IMR-90 (cell line): ENCODE results near the gene DCUN1D5. TPM values are rescaled to one million over a fixed set of nuclear protein-coding genes. Genes with fewer than 3 reads are reported as not detected.

Experiments used
- ATAC-seq: fragments of 200-7000 bp; cut with Tn5 transposase; 2 replicates; pipeline ENCODE4 v1.9.1; 2020; ENCODE audit warnings: low read depth, mild to moderate bottlenecking, moderate library complexity
- BruUV-seq: library from RNA; stranded (reverse); fragments of 400-500 nt; replicated peaks from 2 replicates; lab custom pipeline; 2021; lab: Mats Ljungman, UMichigan
- CTCF ChIA-PET: fragments of 300-600 bp; formaldehyde crosslinking; extraction: SDS; loops from one replicate; lab custom pipeline; 2021; ENCODE audit warnings: antibody characterized with exemption; lab: Yijun Ruan, JAX
- POLR2A ChIA-PET: fragments of 300-600 bp; sonication (Branson Sonifier 250); formaldehyde crosslinking; loops from one replicate; lab custom pipeline; 2022; ENCODE audit warnings: antibody characterized with exemption; ENCODE audit not compliant: unreplicated experiment; lab: Charles Lee
- DNase-seq: peaks from one replicate; pipeline ENCODE4 v3.0.0; 2013
- H2AFZ ChIP-seq: replicated peaks from 2 replicates; pipeline ENCODE3; 2013; ENCODE audit warnings: low read length, mild to moderate bottlenecking; ENCODE audit not compliant: poor library complexity
- H2AK5ac ChIP-seq: 2 replicates; pipeline ENCODE4 v1.6.1; 2013; ENCODE audit warnings: low read depth, low read length, inconsistent platforms
- H2AK9ac ChIP-seq: replicated peaks from 2 replicates; pipeline ENCODE3; 2013; ENCODE audit warnings: mild to moderate bottlenecking, low read depth, low read length, moderate library complexity; ENCODE audit not compliant: poor library complexity
- H2BK120ac ChIP-seq: 2 replicates; pipeline ENCODE4 v1.6.1; 2013; ENCODE audit warnings: low read depth, low read length, inconsistent platforms
- H2BK15ac ChIP-seq: 3 replicates; pipeline ENCODE4 v1.6.1; 2013; ENCODE audit warnings: low read depth, low read length, inconsistent platforms
- H2BK20ac ChIP-seq: 2 replicates; pipeline ENCODE4 v1.6.1; 2013; ENCODE audit warnings: low read depth, mild to moderate bottlenecking, inconsistent platforms, low read length, moderate library complexity
- H2BK5ac ChIP-seq: 2 replicates; pipeline ENCODE4 v1.6.1; 2013; ENCODE audit warnings: mild to moderate bottlenecking, low read depth, low read length, inconsistent platforms; ENCODE audit not compliant: poor library complexity, severe bottlenecking
- H3K14ac ChIP-seq: replicated peaks from 2 replicates; pipeline ENCODE4 v1.6.1; 2013; ENCODE audit warnings: low read depth, low read length, inconsistent platforms
- H3K18ac ChIP-seq: 2 replicates; pipeline ENCODE4 v1.6.1; 2013; ENCODE audit warnings: low read depth, low read length, control low read depth
- H3K23ac ChIP-seq: 2 replicates; pipeline ENCODE4 v1.6.1; 2013; ENCODE audit warnings: low read depth, low read length, inconsistent platforms
- H3K27ac ChIP-seq: 2 replicates; pipeline ENCODE4 v1.5.1; 2013; ENCODE audit warnings: mild to moderate bottlenecking, control low read depth, low read length; ENCODE audit not compliant: insufficient read depth
- H3K27me3 ChIP-seq: 2 replicates; pipeline ENCODE4 v1.6.1; 2013; ENCODE audit warnings: low read length; ENCODE audit not compliant: control insufficient read depth, insufficient read depth
- H3K36me3 ChIP-seq: 2 replicates; pipeline ENCODE4 v1.6.1; 2013; ENCODE audit warnings: low read length, mixed read lengths; ENCODE audit not compliant: control insufficient read depth, insufficient read depth
- H3K4ac ChIP-seq: 2 replicates; pipeline ENCODE4 v1.6.1; 2013; ENCODE audit warnings: low read depth, low read length, inconsistent platforms
- H3K4me1 ChIP-seq: 2 replicates; pipeline ENCODE4 v1.6.1; 2013; ENCODE audit warnings: low read length, mixed read lengths; ENCODE audit not compliant: control insufficient read depth, insufficient read depth
- H3K4me2 ChIP-seq: 2 replicates; pipeline ENCODE4 v1.6.1; 2013; ENCODE audit warnings: low read depth, mild to moderate bottlenecking, control low read depth, low read length, moderate library complexity
- H3K4me3 ChIP-seq: 2 replicates; pipeline ENCODE4 v1.5.1; 2013; ENCODE audit warnings: low read depth, mild to moderate bottlenecking, control low read depth, low read length, moderate library complexity; ENCODE audit not compliant: insufficient read depth
- H3K56ac ChIP-seq: 2 replicates; pipeline ENCODE4 v1.6.1; 2013; ENCODE audit warnings: low read length, inconsistent platforms; ENCODE audit not compliant: insufficient read depth; ENCODE audit errors: extremely low read depth
- H3K79me1 ChIP-seq, 2 experiments: 2 replicates each; pipeline ENCODE4 v1.6.1; 2013; ENCODE audit warnings: low read length in 2 of 2, inconsistent platforms in 1 of 2, low read depth in 1 of 2
- H3K9ac ChIP-seq: 2 replicates; pipeline ENCODE4 v1.6.1; 2013; ENCODE audit warnings: low read depth, low read length, control low read depth
- H3K9me1 ChIP-seq: 2 replicates; pipeline ENCODE4 v1.6.1; 2013; ENCODE audit warnings: low read length, inconsistent platforms; ENCODE audit not compliant: insufficient read depth
- H3K9me3 ChIP-seq: 2 replicates; pipeline ENCODE4 v1.6.1; 2013; ENCODE audit warnings: low read length; ENCODE audit not compliant: control insufficient read depth, insufficient read depth
- H4K20me1 ChIP-seq: 2 replicates; pipeline ENCODE4 v1.6.1; 2013; ENCODE audit warnings: low read length, inconsistent platforms; ENCODE audit not compliant: insufficient read depth
- H4K5ac ChIP-seq: 2 replicates; pipeline ENCODE4 v1.6.1; 2013; ENCODE audit warnings: mild to moderate bottlenecking, low read depth, low read length, control low read depth
- H4K8ac ChIP-seq, 2 experiments: 2 replicates each; pipeline ENCODE4 v1.6.1; 2013; ENCODE audit warnings: low read depth in 2 of 2, low read length in 2 of 2, control low read depth in 1 of 2, inconsistent platforms in 1 of 2
- H4K91ac ChIP-seq: 2 replicates; pipeline ENCODE4 v1.6.1; 2013; ENCODE audit warnings: low read depth, low read length, inconsistent platforms; ENCODE audit not compliant: insufficient read depth
- BHLHE40 ChIP-seq: fragments of 150-350 bp; IDR thresholded peaks from 2 replicates; pipeline ENCODE4 v1.6.1; 2016; ENCODE audit warnings: mild to moderate bottlenecking, low read depth, low read length
- CEBPB ChIP-seq: IDR thresholded peaks from 2 replicates; pipeline ENCODE4 v1.6.1; 2012; ENCODE audit warnings: low read depth, low read length, improper control_type of control experiment
- CTCF ChIP-seq: conservative IDR thresholded peaks from 2 replicates; pipeline ENCODE4 v1.5.1; 2012; ENCODE audit warnings: mild to moderate bottlenecking, low read depth, low read length, improper control_type of control experiment
- MAFK ChIP-seq: IDR thresholded peaks from 2 replicates; pipeline ENCODE4 v1.6.1; 2012; ENCODE audit warnings: low read depth, low read length, improper control_type of control experiment
- MAZ ChIP-seq: IDR thresholded peaks from 2 replicates; pipeline ENCODE4 v1.6.1; 2012; ENCODE audit warnings: low read depth, mild to moderate bottlenecking, low read length, improper control_type of control experiment, moderate library complexity, borderline replicate concordance
- MXI1 ChIP-seq: IDR thresholded peaks from 2 replicates; pipeline ENCODE4 v1.6.1; 2012; ENCODE audit warnings: low read depth, mild to moderate bottlenecking, low read length, moderate library complexity, borderline replicate concordance
- NFE2L2 ChIP-seq: fragments of 150-350 bp; IDR thresholded peaks from 2 replicates; pipeline ENCODE4 v1.6.1; 2016; ENCODE audit warnings: low read depth, mild to moderate bottlenecking, low read length
- POLR2A ChIP-seq: IDR thresholded peaks from 2 replicates; pipeline ENCODE4 v1.6.1; 2012; ENCODE audit warnings: mild to moderate bottlenecking, low read depth, low read length
- RAD21 ChIP-seq: IDR thresholded peaks from 2 replicates; pipeline ENCODE4 v1.6.1; 2012; ENCODE audit warnings: low read length, improper control_type of control experiment
- RCOR1 ChIP-seq: IDR thresholded peaks from 2 replicates; pipeline ENCODE4 v1.6.1; 2012; ENCODE audit warnings: mild to moderate bottlenecking, low read length, improper control_type of control experiment; ENCODE audit not compliant: insufficient replicate concordance
- RFX5 ChIP-seq: IDR thresholded peaks from 2 replicates; pipeline ENCODE4 v1.8.0; 2012; ENCODE audit warnings: low read depth, mild to moderate bottlenecking, low read length, moderate library complexity
- dilution Hi-C: fragments of 300-500 bp; cut with HindIII; formaldehyde crosslinking; loops from one replicate; pipeline ENCODE4 v1.14.3; 2018; ENCODE audit warnings: low sequenced_read_pairs; ENCODE audit not compliant: unreplicated experiment
- in situ Hi-C: fragments of 300-500 bp; cut with MboI; formaldehyde crosslinking; loops from 3 replicates; pipeline ENCODE4 v1.14.3; 2019; ENCODE audit warnings: low sequenced_read_pairs, inconsistent platforms, mixed read lengths
- intact Hi-C: fragments of 100-400 bp; cut with micrococcal nuclease; formaldehyde crosslinking; loops from 2 replicates; pipeline ENCODE4 v1.10.0; 2022
- polyA plus RNA-seq, 3 experiments: library from polyadenylated mRNA; depleted of rRNA; stranded (reverse); fragments of >200 nt; gene quantifications; 2 replicates each; pipeline ENCODE4 v1.2.3, GENCODE V29; 2012; ENCODE audit warnings: low replicate concordance in 1 of 3
- total RNA-seq: library from RNA; depleted of rRNA; stranded (reverse); fragments of >200 nt; gene quantifications from 2 replicates; pipeline ENCODE4 v1.2.3, GENCODE V29; 2012

DCUN1D5 gene
- total and polyA plus RNA-seq, 2 of the 4 experiments (the other 2 are of a cell fraction): 47.8 to 58.3 TPM

- Histone ChIP-seq H3K4me2 (no peak overlapping the region), H3K18ac (no peak overlapping the region), H4K20me1 (no peaks in the 10 kb centered on the region), H3K4ac (no peak overlapping the region), H3K9ac (no peak overlapping the region), H4K8ac (peak overlapping the region in 1 of 2 experiments; percentile 53; a peak in 1 of 4 replicates), H3K27me3 (no peaks in the 10 kb centered on the region), H4K91ac (no peak overlapping the region), H2BK15ac (peak overlapping the region; percentile 63; the same call in 1 of the 3 replicates), H3K27ac (no peak overlapping the region), H3K79me1 (no peaks in the 10 kb centered on the region), H2AFZ (no peak overlapping the region), H4K5ac (no peak overlapping the region), H3K4me1 (no peaks in the 10 kb centered on the region), H3K23ac (0 out of 2 replicates have a peak overlapping the region, but pooled peaks have one; percentile 3), H3K14ac (no peak overlapping the region), H2BK20ac (no peak overlapping the region), H2AK5ac (0 out of 2 replicates have a peak overlapping the region, but pooled peaks have one; percentile 27), H3K9me3 (no peaks in the 10 kb centered on the region), H3K9me1 (no peaks in the 10 kb centered on the region; the same call in 1 of the 2 replicates), H3K36me3 (no peaks in the 10 kb centered on the region), H3K4me3 (no peak overlapping the region), H2BK5ac (no peak overlapping the region), H2AK9ac (no peak overlapping the region), H3K56ac (no peak overlapping the region), H2BK120ac (no peak overlapping the region)
- no peak for TF ChIP-seq POLR2A
- TF ChIP-seq MAZ: no peak
- TF ChIP-seq BHLHE40: no peak
- no peak for TF ChIP-seq CTCF
- no peak for TF ChIP-seq CEBPB
- TF ChIP-seq RAD21: no peak
- no peak for TF ChIP-seq NFE2L2
- no peak for TF ChIP-seq RFX5
- no peak for TF ChIP-seq MAFK
- no peak for TF ChIP-seq MXI1
- no peak for TF ChIP-seq RCOR1
- in situ Hi-C loops: no loop called here
- dilution Hi-C loops: no loop called here
- BruUV-seq: no TSS peak
- ChIA-PET POLR2A (no interaction called here), CTCF (interaction anchor here (1.0 kb wide), 1 partner anchor 18 kb away, joined by 3 read pairs; no protein-coding TSS in a partner anchor)
- intact Hi-C loops: no loop called here
- DNase-seq: no peak
- no peak for ATAC-seq
Observed at GRCh38 chr11:103035216-103035615, 56.7 kb downstream of the DCUN1D5 start.
